Stimulated activated CD8-positive, alpha-beta memory T cell treated with anti-CD3 and anti-CD28 coated beads, Interleukin-2, amount 100 ng/mL, for 1 hour (primary cell): ENCODE data around the gene CCS.
A peak's percentile ranks its signal among the peaks of the same experiment; 100 is the strongest.
"Not testable (repeated sequence)": the region's sequence is repeated elsewhere in the genome, so short reads cannot be mapped to it uniquely, and the experiment has no call there.

Source experiments
- DNase-seq, 2 donors: peaks; one replicate each; pipeline ENCODE4 v3.0.0-alpha.2; 2020; ENCODE audit warnings: low read depth in 2 of 2

Gene CCS

GRCh38 chr11:66561178-66561974 lies 31.6 kb upstream of the CCS start:
- DNase-seq: no peak

DNA sequence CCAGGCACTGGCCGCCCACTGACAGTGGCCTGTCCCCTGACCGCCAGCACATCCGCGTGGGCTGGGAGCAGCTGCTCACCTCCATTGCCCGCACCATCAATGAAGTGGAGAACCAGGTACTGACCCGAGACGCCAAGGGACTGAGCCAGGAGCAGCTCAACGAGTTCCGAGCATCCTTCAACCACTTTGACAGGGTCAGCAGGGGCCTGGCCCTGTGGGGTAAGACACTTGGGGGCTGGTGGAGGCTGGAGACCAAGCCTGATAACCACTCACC lies 31.1 kb upstream of the CCS start:
- no peak for DNase-seq

DNA sequence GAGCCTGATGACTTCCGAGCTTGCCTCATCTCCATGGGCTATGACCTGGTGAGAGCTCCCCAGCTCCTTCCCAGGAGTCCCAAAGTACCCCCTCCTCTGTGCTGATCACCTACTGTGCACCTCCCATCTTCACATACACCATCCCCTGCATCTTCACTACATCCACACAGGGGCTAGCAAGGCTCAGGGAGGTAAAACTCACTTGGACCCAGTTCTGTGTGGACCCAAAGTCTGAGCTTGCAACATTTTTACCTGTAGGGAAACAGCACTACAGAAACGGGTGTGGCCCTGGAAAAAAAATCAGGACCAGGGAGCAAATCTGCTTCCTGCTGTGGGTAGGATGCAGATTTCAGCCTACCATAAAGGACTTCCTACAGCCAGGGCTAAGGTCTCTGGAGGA lies 30.7 kb upstream of the CCS start:
- DNase-seq: no peak

DNA sequence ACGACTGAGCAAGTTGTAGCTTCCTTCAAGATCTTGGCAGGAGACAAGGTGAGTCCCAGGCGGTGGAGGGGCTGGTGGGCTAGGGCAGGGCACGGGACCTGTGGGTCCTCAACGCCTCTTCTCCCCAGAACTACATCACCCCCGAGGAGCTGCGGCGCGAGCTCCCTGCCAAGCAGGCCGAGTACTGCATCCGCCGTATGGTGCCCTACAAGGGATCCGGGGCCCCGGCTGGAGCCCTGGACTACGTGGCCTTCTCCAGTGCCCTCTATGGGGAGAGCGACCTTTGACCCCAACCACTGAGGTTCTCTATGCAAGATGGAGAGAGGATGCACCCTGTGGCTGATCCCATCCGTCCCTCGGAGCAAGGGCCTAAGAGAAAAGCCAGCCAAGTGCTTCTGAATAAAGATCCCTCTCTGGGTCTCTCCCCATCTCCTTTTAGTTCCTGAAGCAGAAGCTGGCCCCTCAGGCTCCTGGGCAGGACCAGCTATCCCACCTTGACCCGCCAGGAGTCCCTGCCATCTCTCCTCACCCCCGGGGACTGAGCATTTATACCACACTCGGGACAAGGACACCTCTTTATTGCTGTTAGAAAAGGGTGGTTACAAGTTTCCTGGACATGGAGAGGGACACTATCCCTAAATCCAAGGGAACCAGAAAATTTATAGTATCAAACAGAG lies 29.9 kb upstream of the CCS start:
- DNase-seq: no peak

DNA sequence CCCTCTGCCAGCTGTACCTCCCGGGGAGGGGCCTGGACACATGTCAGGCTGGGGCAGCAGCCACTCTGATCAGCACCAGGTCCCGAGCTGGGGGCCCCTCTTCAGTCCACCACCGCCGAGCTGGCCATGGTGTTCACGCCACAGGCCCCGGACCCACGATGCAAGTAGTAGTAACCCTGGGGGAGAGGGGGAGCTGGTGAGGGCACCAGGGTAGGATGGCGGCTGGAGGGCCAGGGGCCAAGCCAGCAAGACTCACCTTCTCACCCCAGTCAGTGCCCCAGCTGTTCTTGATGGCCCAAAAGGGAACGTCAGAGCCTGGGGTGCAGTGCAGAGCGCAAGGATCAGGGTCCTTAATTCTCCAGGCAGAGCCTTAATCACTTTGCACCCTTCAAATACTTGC lies 29.2 kb upstream of the CCS start:
- no peak for DNase-seq

DNA sequence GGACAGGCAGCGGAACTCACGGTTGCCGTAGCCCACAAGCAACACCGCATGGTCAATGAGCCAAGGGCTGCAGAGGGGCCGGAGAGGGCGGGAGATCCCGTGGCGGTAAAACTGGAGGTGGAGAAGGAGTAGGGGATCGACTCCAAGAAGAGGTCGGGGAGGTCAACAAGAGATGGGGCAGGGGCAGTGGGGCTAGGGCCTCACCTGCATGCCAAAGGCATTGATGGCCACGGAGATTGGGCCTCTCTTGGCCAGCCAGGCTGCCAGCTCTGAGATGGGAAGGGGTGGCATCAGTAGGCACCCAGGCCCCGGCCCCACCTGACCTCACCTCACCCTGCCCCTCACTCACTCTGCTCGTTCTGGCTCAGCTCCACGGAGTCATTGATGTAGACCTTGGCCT lies 28.4 kb upstream of the CCS start:
- no peak for DNase-seq

GRCh38 chr11:66564984-66565383 lies 28.0 kb upstream of the CCS start:
- DNase-seq: no peak

GRCh38 chr11:66566221-66566620 lies 26.8 kb upstream of the CCS start:
- DNase-seq: no peak

DNA sequence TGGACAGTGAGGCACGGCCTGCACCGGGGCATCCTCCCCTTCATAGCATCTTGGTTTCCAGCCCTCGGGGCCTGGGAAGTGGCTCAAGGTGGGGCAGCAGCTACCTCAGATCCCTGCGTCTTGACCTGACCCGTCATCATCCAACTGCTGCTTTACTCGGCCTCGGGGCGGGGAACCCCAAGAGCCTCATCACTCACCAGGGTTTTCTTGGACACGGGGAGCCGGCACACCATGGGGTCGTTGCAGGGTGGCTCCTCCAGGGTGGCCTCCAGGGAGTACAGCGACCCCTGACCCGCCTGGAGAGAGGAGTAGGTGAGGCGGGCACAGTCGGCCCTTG lies 25.2 kb upstream of the CCS start:
- DNase-seq: no peak

DNA sequence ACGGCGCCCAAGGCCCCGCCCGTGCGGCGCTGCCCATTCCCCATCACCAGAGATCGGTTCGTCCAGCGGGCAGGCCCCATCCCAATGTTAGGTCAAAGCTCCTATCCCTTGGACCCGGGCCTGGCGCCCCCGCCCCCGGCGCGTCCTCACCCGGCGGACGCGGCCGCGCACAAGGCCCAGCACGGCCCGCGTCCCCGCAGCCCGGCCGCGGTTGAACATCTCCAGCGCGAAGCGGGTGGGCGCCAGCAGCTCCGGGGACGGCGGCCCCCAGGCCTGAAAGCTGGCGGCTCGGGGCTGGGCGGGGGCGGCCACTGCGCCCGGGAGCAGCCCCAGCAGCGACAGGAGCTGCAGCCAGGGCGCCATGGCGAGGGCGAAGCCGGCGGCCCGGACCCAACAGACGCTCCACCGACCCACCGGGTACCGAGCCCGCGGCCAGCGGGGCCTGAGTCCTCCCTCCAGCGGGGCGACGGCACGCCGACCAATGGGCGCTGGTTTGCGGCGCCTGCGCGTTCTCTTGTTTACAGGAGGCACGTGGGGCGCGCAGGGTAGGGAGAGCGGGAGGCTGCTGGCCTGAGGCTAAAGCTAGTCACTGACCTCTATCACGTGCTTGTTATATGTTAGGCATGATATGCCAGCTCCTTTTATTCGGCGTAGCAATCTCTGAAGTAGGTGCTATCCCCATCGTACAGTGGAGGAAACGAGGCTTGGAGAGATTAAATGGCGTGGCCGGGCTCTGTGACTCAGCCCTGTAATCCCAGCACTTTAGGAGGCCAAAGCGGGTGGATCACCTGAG lies 24.7 kb upstream of the CCS start, which contains the start of gene CTSF:
Gene CTSF, minus strand, starts transcription at position 483 of the 793 bp plus-strand sequence. Its CDS starts 120 bp downstream, at position 363.
- DNase-seq: peak; percentile 59 to 62

DNA sequence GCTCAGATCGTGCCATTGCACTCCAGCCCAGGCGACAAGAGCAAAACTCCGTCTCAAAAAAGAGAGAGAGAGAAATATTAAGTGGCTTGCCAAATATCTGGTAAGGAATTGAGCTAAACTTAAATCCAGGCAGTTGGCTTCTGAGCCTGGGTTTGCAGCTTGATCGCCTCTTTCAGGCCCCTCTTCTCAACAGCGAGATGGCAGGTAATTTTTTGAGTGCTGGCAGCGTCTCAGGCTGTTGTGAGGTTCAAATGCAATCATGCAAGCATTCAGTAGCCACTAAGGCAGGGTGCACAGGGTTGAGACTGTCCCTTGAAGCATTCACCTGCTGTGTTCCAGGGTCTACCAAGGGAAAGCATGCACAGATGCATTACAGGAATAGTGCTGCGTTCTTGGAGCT lies 23.9 kb upstream of the CCS start:
- DNase-seq: no peak

GRCh38 chr11:66570079-66570849 lies 22.7 kb upstream of the CCS start:
- DNase-seq: no peak

DNA sequence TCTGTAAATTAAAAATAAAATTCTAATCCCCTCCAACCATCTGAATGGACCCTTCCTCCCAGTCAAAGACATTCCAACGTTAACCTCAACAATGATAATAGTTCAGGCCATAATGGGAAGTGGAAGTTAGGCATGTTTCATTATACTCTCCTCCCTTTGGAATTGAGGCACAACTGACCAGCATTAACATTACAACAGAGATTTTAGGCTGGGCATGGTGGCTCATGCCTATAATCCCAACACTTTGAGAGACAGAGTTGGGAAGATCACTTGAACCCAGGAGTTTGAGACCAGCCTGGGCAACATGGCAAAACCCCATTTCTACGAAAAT lies 22.2 kb upstream of the CCS start:
- no peak for DNase-seq

GRCh38 chr11:66579017-66579606 lies 13.9 kb upstream of the CCS start:
- peak; percentile 60 to 61 for DNase-seq

DNA sequence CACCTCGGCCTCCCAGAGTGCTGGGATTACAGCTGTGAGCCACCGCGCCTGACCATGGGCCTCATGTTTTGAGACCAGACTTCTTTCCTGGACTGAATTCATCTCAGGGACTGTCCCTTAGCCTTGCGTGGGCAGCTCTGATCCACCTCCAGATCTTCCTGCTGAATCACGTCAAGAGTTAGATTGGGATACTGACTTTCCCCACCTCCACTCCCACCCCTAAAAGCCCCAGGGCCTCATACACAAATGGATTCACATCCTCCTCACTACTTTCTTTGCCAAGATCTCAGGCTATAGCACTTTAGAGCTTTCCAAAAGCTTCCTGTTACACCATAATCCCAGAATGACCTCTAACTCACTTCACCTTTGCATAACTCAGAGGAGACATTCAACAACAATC lies 12.2 kb upstream of the CCS start:
- DNase-seq: no peak

- no peak for DNase-seq
Measured at GRCh38 chr11:66581261-66581660, 11.7 kb upstream of the CCS start.

GRCh38 chr11:66582565-66583147 lies 10.3 kb upstream of the CCS start:
- not testable (repeated sequence) for DNase-seq

GRCh38 chr11:66585447-66585846 lies 7.5 kb upstream of the CCS start:
- not testable (repeated sequence) for DNase-seq

DNA sequence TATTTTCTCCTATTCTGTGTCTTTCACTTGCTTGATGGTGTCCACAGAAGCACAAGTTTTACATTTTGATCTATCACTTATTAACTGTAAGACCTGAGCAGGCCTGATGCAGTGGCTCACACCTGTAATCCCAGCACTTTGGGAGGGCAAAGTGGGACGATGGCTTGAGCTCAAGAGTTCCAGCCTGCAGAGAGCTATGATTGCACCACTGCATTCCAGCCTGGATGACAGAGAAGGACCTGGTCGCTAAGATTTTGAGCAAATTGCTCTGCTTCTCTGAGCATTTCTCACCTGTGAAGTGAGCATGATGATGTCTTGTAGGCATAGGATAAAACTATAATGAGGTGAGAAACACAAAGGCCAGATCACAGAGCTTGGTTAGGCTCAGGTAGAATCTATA lies 6.8 kb upstream of the CCS start:
- no peak for DNase-seq

DNA sequence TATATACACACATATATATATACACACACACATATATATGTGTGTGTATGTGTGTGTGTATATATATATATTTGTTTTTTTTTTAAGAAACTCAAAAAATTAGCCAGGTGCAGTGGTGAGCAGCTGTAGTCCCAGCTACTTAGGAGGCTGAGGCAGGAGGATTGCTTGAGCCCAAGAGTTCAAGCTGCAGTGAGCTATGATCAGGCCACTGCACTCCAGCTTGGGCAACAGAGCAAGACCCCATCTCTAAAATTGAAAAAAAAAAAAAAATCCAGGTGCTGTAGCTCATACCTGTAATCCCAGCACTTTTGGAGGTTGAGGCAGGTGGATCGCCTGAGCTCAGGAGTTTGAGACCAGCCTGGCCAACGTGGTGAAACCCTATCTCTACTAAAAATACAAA lies 3.7 kb upstream of the CCS start:
- not testable (repeated sequence) for DNase-seq

DNA sequence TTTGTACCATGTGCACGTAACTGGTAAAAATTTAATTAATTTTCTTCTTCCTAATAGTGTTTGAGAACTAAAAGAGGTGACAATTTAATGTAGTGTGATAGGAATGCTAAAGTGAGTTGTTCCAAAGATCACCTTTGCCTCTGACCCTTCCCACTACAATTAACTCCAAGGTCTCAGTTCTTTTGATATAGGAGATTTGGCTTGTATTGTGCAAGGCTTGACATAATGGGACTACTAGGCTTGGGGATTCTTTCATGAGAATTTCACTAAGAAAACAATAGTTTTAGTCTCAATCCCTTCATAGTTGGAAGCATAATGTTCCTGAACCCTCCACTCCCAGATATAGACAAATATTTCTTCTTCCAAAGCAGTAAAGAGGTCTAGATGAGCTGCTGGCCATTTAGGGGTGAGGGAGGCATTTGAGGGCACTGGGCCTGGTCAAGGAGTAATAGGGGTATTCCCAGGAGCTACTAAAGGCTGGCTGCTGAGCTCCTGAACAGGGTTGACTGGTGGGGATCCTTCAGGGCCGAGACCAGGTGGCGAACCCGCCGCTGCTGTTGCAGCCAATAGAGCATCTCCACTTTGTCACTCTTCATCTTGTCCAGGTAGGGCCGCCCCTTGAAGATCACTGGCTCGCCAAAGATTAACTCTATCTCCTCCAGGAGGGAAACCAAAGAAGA lies 2.8 kb upstream of the CCS start:
- no peak for DNase-seq
